K562 (cell line): ENCODE data around the gene NAA80. TPM values are rescaled to one million over a fixed set of nuclear protein-coding genes. Genes with fewer than 3 reads are reported as not detected.

Experiments
- MECOM ChIP-seq: fragments of 250-450 bp; sonication (Bioruptor Pico); IDR thresholded peaks from 2 replicates; pipeline ENCODE4 v1.8.0; 2022; ENCODE audit warnings: inconsistent platforms
- POLR2G ChIP-seq: fragments of 200-400 bp; formaldehyde crosslinking; IDR thresholded peaks from 2 replicates; pipeline ENCODE4 v1.6.1; 2017; ENCODE audit warnings: low read depth, mild to moderate bottlenecking, antibody characterized with exemption, low read length, moderate library complexity
- ZBTB1 ChIP-seq: sonication (generic); formaldehyde crosslinking; IDR thresholded peaks from 2 replicates; pipeline ENCODE4 v1.8.1; 2023; ENCODE audit warnings: missing genetic modification reagents, low read depth, mild to moderate bottlenecking, borderline replicate concordance
- polyA plus RNA-seq, 8 experiments: library from polyadenylated mRNA; depleted of rRNA in 4 of 8; stranded (reverse) in 5 of 8; unstranded in 3 of 8; fragments of >200 nt; fragmentation: Nextera tagmentation in 2 of 8; fragmentation: Illumina TruSeq in 1 of 8; extraction: Ambion mirVana in 2 of 8; extraction: Trizol in 1 of 8; gene quantifications; 2 replicates each; pipeline versions ENCODE4 v1.2.1 to v1.2.3, GENCODE V29; 2011 to 2014; ENCODE audit warnings: inconsistent platforms in 1 of 8, missing spikeins in 1 of 8
- total RNA-seq, 7 experiments: library from RNA; depleted of rRNA in 6 of 7; stranded (reverse); fragments of >200 nt in 6 of 7; fragmentation: Illumina TruSeq in 2 of 7; extraction: Trizol in 2 of 7; gene quantifications; 2 replicates each; pipeline versions ENCODE4 v1.2.1 to v1.2.3, GENCODE V29; 2011 to 2021; ENCODE audit warnings: low replicate concordance in 1 of 7
- TF ChIP-seq, protein P1 (sequence below): fragments of 450-650 bp; formaldehyde crosslinking; conservative IDR thresholded peaks from 2 replicates; pipeline ENCODE4 v1.4.0; 2022; ENCODE audit warnings: mild to moderate bottlenecking, missing genetic modification characterization
- TF ChIP-seq, protein P2 (sequence below), 2 experiments: fragments of 450-650 bp; IDR thresholded peaks; 2 replicates each; pipeline ENCODE4 v1.6.1; 2018; ENCODE audit warnings: mild to moderate bottlenecking in 2 of 2, low read depth in 1 of 2; ENCODE audit not compliant: partially characterized antibody in 2 of 2

The NAA80 gene
- total and polyA plus RNA-seq, 9 of the 15 experiments (the other 6 are each of a cell fraction or from before 2014, with no cell fraction given) = 0.82 to 24.0 (median 8.6) TPM

DNA sequence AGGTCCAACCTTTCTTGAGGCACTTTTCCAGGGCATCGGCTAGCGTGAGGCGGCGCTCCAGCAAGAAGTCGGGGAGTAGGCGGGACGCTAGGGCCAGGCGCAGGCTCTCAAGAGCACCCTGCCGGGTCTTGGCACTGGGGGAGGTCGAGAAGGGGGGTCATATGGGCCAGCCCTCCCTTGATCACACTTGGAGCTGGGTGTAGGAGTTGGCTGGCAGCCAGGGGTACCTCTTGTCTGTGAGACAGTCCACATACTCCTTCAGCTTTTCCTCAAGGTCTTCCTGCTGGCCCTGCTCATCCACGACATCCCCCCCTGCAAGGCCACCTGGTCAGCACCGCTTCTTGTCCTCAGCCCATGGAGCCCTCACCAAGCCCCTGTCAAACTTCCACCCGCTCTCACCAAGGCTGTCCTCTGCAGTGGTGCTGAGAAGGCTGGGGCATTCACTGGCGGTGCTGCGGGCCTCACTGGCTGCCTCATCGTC is 9.0 kb downstream of the NAA80 start (continued):
- TF ChIP-seq, protein P1, sequence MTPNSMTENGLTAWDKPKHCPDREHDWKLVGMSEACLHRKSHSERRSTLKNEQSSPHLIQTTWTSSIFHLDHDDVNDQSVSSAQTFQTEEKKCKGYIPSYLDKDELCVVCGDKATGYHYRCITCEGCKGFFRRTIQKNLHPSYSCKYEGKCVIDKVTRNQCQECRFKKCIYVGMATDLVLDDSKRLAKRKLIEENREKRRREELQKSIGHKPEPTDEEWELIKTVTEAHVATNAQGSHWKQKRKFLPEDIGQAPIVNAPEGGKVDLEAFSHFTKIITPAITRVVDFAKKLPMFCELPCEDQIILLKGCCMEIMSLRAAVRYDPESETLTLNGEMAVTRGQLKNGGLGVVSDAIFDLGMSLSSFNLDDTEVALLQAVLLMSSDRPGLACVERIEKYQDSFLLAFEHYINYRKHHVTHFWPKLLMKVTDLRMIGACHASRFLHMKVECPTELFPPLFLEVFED (CRISPR knock-in tag) = no peak
- TF ChIP-seq MECOM (no peak), POLR2G (peak; percentile 32; the same call in 1 of the 2 replicates), ZBTB1 (CRISPR knock-in tag) (no peak)
- TF ChIP-seq, protein P2, sequence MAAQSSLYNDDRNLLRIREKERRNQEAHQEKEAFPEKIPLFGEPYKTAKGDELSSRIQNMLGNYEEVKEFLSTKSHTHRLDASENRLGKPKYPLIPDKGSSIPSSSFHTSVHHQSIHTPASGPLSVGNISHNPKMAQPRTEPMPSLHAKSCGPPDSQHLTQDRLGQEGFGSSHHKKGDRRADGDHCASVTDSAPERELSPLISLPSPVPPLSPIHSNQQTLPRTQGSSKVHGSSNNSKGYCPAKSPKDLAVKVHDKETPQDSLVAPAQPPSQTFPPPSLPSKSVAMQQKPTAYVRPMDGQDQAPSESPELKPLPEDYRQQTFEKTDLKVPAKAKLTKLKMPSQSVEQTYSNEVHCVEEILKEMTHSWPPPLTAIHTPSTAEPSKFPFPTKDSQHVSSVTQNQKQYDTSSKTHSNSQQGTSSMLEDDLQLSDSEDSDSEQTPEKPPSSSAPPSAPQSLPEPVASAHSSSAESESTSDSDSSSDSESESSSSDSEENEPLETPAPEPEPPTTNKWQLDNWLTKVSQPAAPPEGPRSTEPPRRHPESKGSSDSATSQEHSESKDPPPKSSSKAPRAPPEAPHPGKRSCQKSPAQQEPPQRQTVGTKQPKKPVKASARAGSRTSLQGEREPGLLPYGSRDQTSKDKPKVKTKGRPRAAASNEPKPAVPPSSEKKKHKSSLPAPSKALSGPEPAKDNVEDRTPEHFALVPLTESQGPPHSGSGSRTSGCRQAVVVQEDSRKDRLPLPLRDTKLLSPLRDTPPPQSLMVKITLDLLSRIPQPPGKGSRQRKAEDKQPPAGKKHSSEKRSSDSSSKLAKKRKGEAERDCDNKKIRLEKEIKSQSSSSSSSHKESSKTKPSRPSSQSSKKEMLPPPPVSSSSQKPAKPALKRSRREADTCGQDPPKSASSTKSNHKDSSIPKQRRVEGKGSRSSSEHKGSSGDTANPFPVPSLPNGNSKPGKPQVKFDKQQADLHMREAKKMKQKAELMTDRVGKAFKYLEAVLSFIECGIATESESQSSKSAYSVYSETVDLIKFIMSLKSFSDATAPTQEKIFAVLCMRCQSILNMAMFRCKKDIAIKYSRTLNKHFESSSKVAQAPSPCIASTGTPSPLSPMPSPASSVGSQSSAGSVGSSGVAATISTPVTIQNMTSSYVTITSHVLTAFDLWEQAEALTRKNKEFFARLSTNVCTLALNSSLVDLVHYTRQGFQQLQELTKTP (IDR thresholded peaks at IDR 0.05; ENCODE audit: low read depth in 1 of 2, partially characterized antibody in 2 of 2) = no peak
